ENCODE results near the gene FAM81A.

GRCh38 chr15:59558851-59559250 is 120.9 kb downstream of the FAM81A start:
- TF ChIP-seq CTCF (IDR thresholded peaks at IDR 0.05) = no peak
- TF ChIP-seq POLR2A (IDR thresholded peaks at IDR 0.05) = no peak
